Osteocyte (in vitro differentiated cells): ENCODE data around the gene ANKDD1B. TPM values are rescaled to one million over a fixed set of nuclear protein-coding genes. Genes with fewer than 3 reads are reported as not detected.

Source experiments
- total RNA-seq: library from RNA; stranded (reverse); gene quantifications from 2 replicates; pipeline ENCODE4 v1.2.1, GENCODE V29; 2021

Gene ANKDD1B
- total RNA-seq, 1 donor from 2014 or later, result 0.67 TPM

Other genes starting within 250 kb of the ANKDD1B start
- gene CERT1, start 99.8 kb upstream of the ANKDD1B start, total RNA-seq, result 33.1 and 36.5 TPM in 2 replicates
- 28.9 and 32.7 TPM in 2 replicates for gene POLK, start 99.6 kb upstream of the ANKDD1B start, total RNA-seq
- 9.9 and 11.8 TPM in 2 replicates for gene POC5, start 106.0 kb downstream of the ANKDD1B start, total RNA-seq